ENCODE results near the gene SH3BP5. TPM values are rescaled to one million over a fixed set of nuclear protein-coding genes. Genes with fewer than 3 reads are reported as not detected.
A peak's percentile ranks its signal among the peaks of the same experiment; 100 is the strongest.

Gene SH3BP5
- polyA plus RNA-seq, 1 donor: 12.4 TPM

DNA sequence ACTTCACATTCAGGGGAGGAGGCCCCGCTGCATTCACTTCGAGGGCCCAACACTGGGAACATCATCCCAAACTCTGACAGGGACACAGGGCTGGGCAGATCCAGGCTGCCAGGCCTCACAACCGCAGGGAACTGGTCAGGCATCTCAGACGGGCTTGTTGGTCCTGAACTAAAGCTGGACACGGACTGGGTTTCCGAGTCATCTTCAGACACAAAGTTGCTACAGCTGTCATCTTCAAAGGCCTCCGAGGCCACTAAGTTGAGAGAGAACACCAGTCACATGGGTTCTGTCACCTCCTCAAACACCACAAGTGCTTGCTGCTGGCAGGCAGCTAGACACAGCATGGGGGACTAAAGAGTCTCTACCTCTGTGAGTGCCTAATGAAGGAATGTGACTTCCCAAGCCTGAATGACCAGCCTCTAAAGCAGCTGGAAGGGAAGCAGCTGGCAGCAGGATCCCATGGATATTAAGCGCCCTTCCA is 75.5 kb downstream of the SH3BP5 start:
- Histone ChIP-seq H3K36me3 (ENCODE audit: control insufficient read depth, insufficient read depth, low read length) (peaks cover 71% of the 10 kb centered on the region), H3K4me3 (ENCODE audit: low read length) (no peak overlapping the region), H3K27ac (ENCODE audit: low read length) (no peak overlapping the region), H3K27me3 (ENCODE audit: control insufficient read depth, insufficient read depth, low read length) (no peaks in the 10 kb centered on the region), H3K9me3 (ENCODE audit: control insufficient read depth, low read depth, low read length) (no peaks in the 10 kb centered on the region), H3K4me1 (ENCODE audit: control insufficient read depth, insufficient read depth, low read length) (no peaks in the 10 kb centered on the region)
- WGBS (ENCODE audit: insufficient coverage, low lambda C conversion rate): no CpG with 5 or more reads among the region's 8 CpGs
- DNase-seq: no peak

DNA sequence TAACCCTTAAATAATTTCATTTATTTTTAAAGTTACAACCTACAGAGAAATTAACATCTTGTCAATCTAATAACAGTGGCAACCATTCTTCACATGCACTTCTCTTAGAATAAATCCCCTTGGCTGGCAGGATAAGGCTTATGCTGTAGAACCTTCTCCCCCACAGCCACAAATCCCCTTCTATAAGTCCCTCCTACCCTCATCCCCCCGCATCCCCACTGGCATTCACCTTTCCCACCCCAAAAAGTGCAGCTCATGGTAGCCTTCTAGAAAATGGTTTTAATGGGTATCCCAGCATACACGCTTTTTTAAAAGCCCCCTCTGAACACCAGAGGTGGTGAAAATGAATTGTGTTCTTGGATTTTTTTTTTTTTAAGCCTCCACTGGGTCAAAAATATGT is 77.2 kb downstream of the SH3BP5 start:
- Histone ChIP-seq H3K9me3 (ENCODE audit: control insufficient read depth, low read depth, low read length) (no peaks in the 10 kb centered on the region), H3K27me3 (ENCODE audit: control insufficient read depth, insufficient read depth, low read length) (no peaks in the 10 kb centered on the region), H3K4me3 (ENCODE audit: low read length) (no peak overlapping the region), H3K27ac (ENCODE audit: low read length) (no peak overlapping the region), H3K36me3 (ENCODE audit: control insufficient read depth, insufficient read depth, low read length) (peaks cover 83% of the 10 kb centered on the region), H3K4me1 (ENCODE audit: control insufficient read depth, insufficient read depth, low read length) (no peaks in the 10 kb centered on the region)
- no peak for DNase-seq
- no CpG with 5 or more reads among the region's 2 CpGs for WGBS (ENCODE audit: insufficient coverage, low lambda C conversion rate)

DNA sequence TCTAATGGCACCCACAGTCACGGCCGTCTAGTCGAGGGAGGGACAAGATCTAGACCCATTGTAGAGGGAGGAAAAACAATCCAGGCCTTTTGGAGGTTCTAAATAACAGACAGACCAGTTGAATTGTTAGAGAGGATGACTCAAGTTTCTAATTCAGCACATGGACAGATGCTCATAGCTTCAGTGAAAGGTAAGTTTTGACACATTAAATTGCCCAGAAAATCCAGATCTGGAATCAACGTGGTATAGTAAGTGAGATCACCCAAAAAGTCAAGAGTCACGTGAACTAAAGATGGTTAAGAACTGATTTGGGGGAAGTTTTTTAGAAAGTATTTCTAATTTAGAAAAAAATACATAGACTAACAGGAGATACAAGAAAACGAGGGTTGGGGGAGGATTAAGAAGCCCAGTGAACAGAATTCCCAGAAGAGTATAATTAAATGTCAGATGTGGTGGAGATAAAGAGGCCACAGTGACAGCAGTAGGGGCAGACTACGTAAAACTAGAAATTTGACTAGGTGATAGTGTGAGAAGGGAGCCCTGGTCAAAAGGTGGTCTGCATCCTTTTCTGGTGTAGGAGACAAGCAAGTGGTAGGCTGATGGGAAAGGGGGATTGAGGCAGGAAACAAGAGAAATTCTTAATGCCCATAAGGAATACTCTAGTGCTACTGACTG is 79.2 kb downstream of the SH3BP5 start:
- WGBS (ENCODE audit: insufficient coverage, low lambda C conversion rate): 93% methylated on average over 3 of the region's 7 CpGs
- peaks cover 79% of the 10 kb centered on the region for H3K36me3 ChIP-seq (ENCODE audit: control insufficient read depth, insufficient read depth, low read length)
- DNase-seq: no peak
- no peaks in the 10 kb centered on the region for H3K27me3 ChIP-seq (ENCODE audit: control insufficient read depth, insufficient read depth, low read length)
- H3K4me3 ChIP-seq (ENCODE audit: low read length): no peak overlapping the region
- no peaks in the 10 kb centered on the region for H3K9me3 ChIP-seq (ENCODE audit: control insufficient read depth, low read depth, low read length)
- no peaks in the 10 kb centered on the region for H3K4me1 ChIP-seq (ENCODE audit: control insufficient read depth, insufficient read depth, low read length)
- no peak overlapping the region for H3K27ac ChIP-seq (ENCODE audit: low read length)

- Histone ChIP-seq H3K9me3 (ENCODE audit: control insufficient read depth, low read depth, low read length) (no peaks in the 10 kb centered on the region), H3K4me1 (ENCODE audit: control insufficient read depth, insufficient read depth, low read length) (peaks cover 11% of the 10 kb centered on the region), H3K36me3 (ENCODE audit: control insufficient read depth, insufficient read depth, low read length) (peaks cover 66% of the 10 kb centered on the region), H3K27ac (ENCODE audit: low read length) (no peak overlapping the region), H3K4me3 (ENCODE audit: low read length) (no peak overlapping the region), H3K27me3 (ENCODE audit: control insufficient read depth, insufficient read depth, low read length) (no peaks in the 10 kb centered on the region)
- 0% methylated on average over 1 of the region's 2 CpGs for WGBS (ENCODE audit: insufficient coverage, low lambda C conversion rate)
- peak in 1 of 2 donors; percentile 51 for DNase-seq
Observed at GRCh38 chr3:15246186-15246585, 86.2 kb downstream of the SH3BP5 start.

- Histone ChIP-seq H3K4me1 (ENCODE audit: control insufficient read depth, insufficient read depth, low read length) (peaks cover 11% of the 10 kb centered on the region), H3K27me3 (ENCODE audit: control insufficient read depth, insufficient read depth, low read length) (no peaks in the 10 kb centered on the region), H3K9me3 (ENCODE audit: control insufficient read depth, low read depth, low read length) (no peaks in the 10 kb centered on the region), H3K36me3 (ENCODE audit: control insufficient read depth, insufficient read depth, low read length) (peaks cover 65% of the 10 kb centered on the region), H3K4me3 (ENCODE audit: low read length) (no peak overlapping the region), H3K27ac (ENCODE audit: low read length) (no peak overlapping the region)
- no peak for DNase-seq
- WGBS (ENCODE audit: insufficient coverage, low lambda C conversion rate): 50% methylated on average over 2 of the region's 5 CpGs
Observed at GRCh38 chr3:15243822-15244482, 88.4 kb downstream of the SH3BP5 start.

DNA sequence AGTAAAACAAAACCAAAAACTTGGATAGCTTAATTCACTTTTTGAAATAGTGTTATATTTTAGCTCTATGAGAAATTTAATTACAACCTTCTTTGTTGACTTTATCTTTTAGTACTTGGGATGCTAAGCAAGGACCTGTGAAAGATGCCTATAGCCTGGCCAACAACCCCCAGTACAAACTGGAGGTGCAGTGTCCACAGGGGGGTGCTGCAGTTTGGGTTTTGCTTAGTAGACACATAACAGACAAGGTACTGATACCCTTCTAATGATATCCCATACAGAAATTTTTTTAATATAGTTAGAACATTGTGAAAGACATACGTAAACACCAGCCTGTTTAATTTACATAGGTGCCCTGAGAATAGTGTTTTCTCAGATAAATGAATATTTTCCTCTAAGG is 91.0 kb downstream of the SH3BP5 start:
- Histone ChIP-seq H3K4me1 (ENCODE audit: control insufficient read depth, insufficient read depth, low read length) (peaks cover 6% of the 10 kb centered on the region), H3K36me3 (ENCODE audit: control insufficient read depth, insufficient read depth, low read length) (peaks cover 63% of the 10 kb centered on the region), H3K4me3 (ENCODE audit: low read length) (no peak overlapping the region), H3K9me3 (ENCODE audit: control insufficient read depth, low read depth, low read length) (no peaks in the 10 kb centered on the region), H3K27me3 (ENCODE audit: control insufficient read depth, insufficient read depth, low read length) (no peaks in the 10 kb centered on the region), H3K27ac (ENCODE audit: low read length) (no peak overlapping the region)
- no peak for DNase-seq
- 100% methylated on average over 1 of the region's 1 CpG for WGBS (ENCODE audit: insufficient coverage, low lambda C conversion rate)

GRCh38 chr3:15229262-15229661 is 103.1 kb downstream of the SH3BP5 start:
- Histone ChIP-seq H3K9me3 (ENCODE audit: control insufficient read depth, low read depth, low read length) (no peaks in the 10 kb centered on the region), H3K4me1 (ENCODE audit: control insufficient read depth, insufficient read depth, low read length) (no peaks in the 10 kb centered on the region), H3K36me3 (ENCODE audit: control insufficient read depth, insufficient read depth, low read length) (peaks cover 38% of the 10 kb centered on the region), H3K27me3 (ENCODE audit: control insufficient read depth, insufficient read depth, low read length) (no peaks in the 10 kb centered on the region), H3K4me3 (ENCODE audit: low read length) (no peak overlapping the region), H3K27ac (ENCODE audit: low read length) (no peak overlapping the region)
- WGBS (ENCODE audit: insufficient coverage, low lambda C conversion rate): 100% methylated on average over 1 of the region's 4 CpGs
- no peak for DNase-seq

DNA sequence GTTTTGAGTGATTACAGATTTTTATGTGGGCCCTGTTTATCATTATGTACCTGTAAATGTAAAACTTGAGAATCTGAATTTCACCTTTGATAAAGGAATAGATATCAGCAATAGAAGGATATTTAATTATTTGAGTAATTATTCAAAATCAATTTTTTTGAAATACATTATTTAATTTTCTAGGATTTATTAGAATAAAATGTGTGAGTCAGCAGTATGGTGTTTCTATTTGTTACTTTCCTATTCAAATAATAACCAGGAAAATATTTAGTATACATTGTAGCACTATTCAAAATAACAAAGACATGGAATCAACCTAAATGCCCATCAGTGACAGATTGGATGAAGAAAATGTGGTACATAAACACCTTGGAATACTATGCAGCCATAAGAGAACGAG is 104.2 kb downstream of the SH3BP5 start:
- DNase-seq: no peak
- WGBS (ENCODE audit: insufficient coverage, low lambda C conversion rate): no CpG with 5 or more reads among the region's 1 CpG
- Histone ChIP-seq H3K36me3 (ENCODE audit: control insufficient read depth, insufficient read depth, low read length) (peaks cover 35% of the 10 kb centered on the region), H3K27me3 (ENCODE audit: control insufficient read depth, insufficient read depth, low read length) (no peaks in the 10 kb centered on the region), H3K9me3 (ENCODE audit: control insufficient read depth, low read depth, low read length) (no peaks in the 10 kb centered on the region), H3K4me1 (ENCODE audit: control insufficient read depth, insufficient read depth, low read length) (no peaks in the 10 kb centered on the region), H3K4me3 (ENCODE audit: low read length) (no peak overlapping the region), H3K27ac (ENCODE audit: low read length) (no peak overlapping the region)

GRCh38 chr3:15223685-15224572 is 108.5 kb downstream of the SH3BP5 start:
- no peak for DNase-seq
- no peaks in the 10 kb centered on the region for H3K27me3 ChIP-seq (ENCODE audit: control insufficient read depth, insufficient read depth, low read length)
- H3K4me1 ChIP-seq (ENCODE audit: control insufficient read depth, insufficient read depth, low read length): no peaks in the 10 kb centered on the region
- no peak overlapping the region for H3K4me3 ChIP-seq (ENCODE audit: low read length)
- 73% methylated on average over 2 of the region's 7 CpGs for WGBS (ENCODE audit: insufficient coverage, low lambda C conversion rate)
- no peak overlapping the region for H3K27ac ChIP-seq (ENCODE audit: low read length)
- no peaks in the 10 kb centered on the region for H3K9me3 ChIP-seq (ENCODE audit: control insufficient read depth, low read depth, low read length)
- peaks cover 52% of the 10 kb centered on the region for H3K36me3 ChIP-seq (ENCODE audit: control insufficient read depth, insufficient read depth, low read length)

DNA sequence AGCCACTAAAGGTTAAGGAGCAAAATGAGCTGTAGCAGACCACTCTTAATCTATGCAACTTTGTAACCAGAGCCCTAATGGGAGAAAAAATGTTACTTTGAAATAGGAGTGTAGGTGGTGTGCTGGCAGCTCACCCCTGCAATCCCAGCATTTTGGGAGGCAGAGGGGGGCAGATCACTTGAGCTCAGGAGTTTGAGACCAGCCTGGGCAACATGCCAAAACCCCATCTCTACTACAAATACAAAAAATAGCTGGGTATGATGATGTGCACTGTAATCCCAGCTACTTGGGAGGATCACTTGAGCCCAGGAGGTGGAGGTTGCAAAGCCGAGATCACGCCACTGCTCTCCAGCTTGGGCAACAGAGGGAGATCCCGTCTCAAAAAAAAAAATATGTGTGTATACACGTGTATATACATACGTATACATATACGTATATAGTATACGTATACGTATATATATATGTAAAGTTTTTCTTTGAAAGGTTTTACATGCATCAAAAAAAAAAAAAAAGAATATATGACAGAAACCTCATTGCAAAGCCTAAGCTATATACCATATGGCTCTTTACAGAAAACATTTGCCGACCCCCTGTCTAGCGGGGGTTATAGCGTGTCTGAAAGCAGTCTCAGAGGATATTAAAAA is 110.7 kb downstream of the SH3BP5 start:
- no peaks in the 10 kb centered on the region for H3K9me3 ChIP-seq (ENCODE audit: control insufficient read depth, low read depth, low read length)
- no peak for DNase-seq
- no peak overlapping the region for H3K4me3 ChIP-seq (ENCODE audit: low read length)
- H3K36me3 ChIP-seq (ENCODE audit: control insufficient read depth, insufficient read depth, low read length): peaks cover 57% of the 10 kb centered on the region
- no peaks in the 10 kb centered on the region for H3K27me3 ChIP-seq (ENCODE audit: control insufficient read depth, insufficient read depth, low read length)
- H3K27ac ChIP-seq (ENCODE audit: low read length): no peak overlapping the region
- H3K4me1 ChIP-seq (ENCODE audit: control insufficient read depth, insufficient read depth, low read length): no peaks in the 10 kb centered on the region
- WGBS (ENCODE audit: insufficient coverage, low lambda C conversion rate): 90% methylated on average over 5 of the region's 11 CpGs

Data from large intestine (tissue), 3 donors.